ENCODE data around the gene GRK2.

GRCh38 chr11:67289226-67289650 lies 23.0 kb downstream of the GRK2 start, which contains the start of gene ANKRD13D:
- TF ChIP-seq BHLHE40 (IDR thresholded peaks at IDR 0.05; ENCODE audit: borderline replicate concordance) (no peak), SP1 (IDR thresholded peaks at IDR 0.05) (no peak), NFRKB (IDR thresholded peaks at IDR 0.05) (no peak), HDGF (IDR thresholded peaks at IDR 0.05; ENCODE audit: borderline replicate concordance) (no peak), CTBP1 (IDR thresholded peaks at IDR 0.05; ENCODE audit: borderline replicate concordance) (no peak), FOXK2 (IDR thresholded peaks at IDR 0.05) (no peak), SUZ12 (IDR thresholded peaks at IDR 0.05) (no peak), FOXA1 (IDR thresholded peaks at IDR 0.05) (no peak), L3MBTL2 (conservative IDR thresholded peaks at IDR 0.05) (no peak), PKNOX1 (IDR thresholded peaks at IDR 0.05) (no peak), TARDBP (IDR thresholded peaks at IDR 0.05) (no peak), FOXM1 (IDR thresholded peaks at IDR 0.05; ENCODE audit: borderline replicate concordance) (no peak)

Measured in HEK293T (cell line).